ENCODE measurements around the gene PCDHGB3. TPM values are rescaled to one million over a fixed set of nuclear protein-coding genes. Genes with fewer than 3 reads are reported as not detected.
A peak's percentile ranks its signal among the peaks of the same experiment; 100 is the strongest.
"Not testable (repeated sequence)": the region's sequence is repeated elsewhere in the genome, so short reads cannot be mapped to it uniquely, and the experiment has no call there.

Gene PCDHGB3
- total RNA-seq, 6 donors from 2014 or later, result 1.2 to 6.3 (median 2.3) TPM

- Histone ChIP-seq H3K27ac (no peak within 1 kb of the TSS), H3K9me3 (peaks cover 27 to 84% (median 52%) of the 10 kb centered on the region in 4 donors), H3K27me3 (no peaks in the 10 kb centered on the region), H3K36me3 (no peaks in the 10 kb centered on the region), H3K4me1 (no peaks in the 10 kb centered on the region), H3K4me3 (peak within 1 kb of the TSS in 2 of 4 donors; percentile 5 to 19)
- ATAC-seq (ENCODE audit: low FRiP score in 2 of 2) (no peak), DNase-seq (no peak)
- TF ChIP-seq EP300 (IDR thresholded peaks at IDR 0.05) (no peak), CTCF (IDR thresholded peaks at IDR 0.05) (peak in 1 of 6 experiments; percentile 12)
- WGBS, 2 donors, result 25 to 31% methylated on average over 9 of the region's 9 CpGs
These were observed 26.6 kb upstream of the PCDHGB3 start, which contains the start of gene PCDHGA3 for GRCh38 chr5:141343242-141343952. Gene PCDHGA3, plus strand, starts transcription at chr5:141343829. Its CDS starts 205 bp downstream, at chr5:141344034.

GRCh38 chr5:141343953-141344463 lies 26.0 kb upstream of the PCDHGB3 start:
- 24 to 30% methylated on average over 31 of the region's 31 CpGs for WGBS, 2 donors
- DNase-seq (peak in 1 of 2 donors; percentile 65), ATAC-seq (ENCODE audit: low FRiP score in 2 of 2) (no peak)
- peak overlapping the region in 2 of 4 donors; percentile 5 to 19 for H3K4me3 ChIP-seq
- H3K4me1 ChIP-seq, result no peaks in the 10 kb centered on the region
- H3K27me3 ChIP-seq, result no peaks in the 10 kb centered on the region
- TF ChIP-seq POLR2AphosphoS5 (IDR thresholded peaks at IDR 0.05), result no peak
- TF ChIP-seq EP300 (IDR thresholded peaks at IDR 0.05), result no peak
- TF ChIP-seq POLR2A (IDR thresholded peaks at IDR 0.05), result no peak
- TF ChIP-seq CTCF (IDR thresholded peaks at IDR 0.05), result no peak
- H3K27ac ChIP-seq, result no peak overlapping the region
- peaks cover 21 to 78% (median 46%) of the 10 kb centered on the region in 4 donors for H3K9me3 ChIP-seq
- H3K36me3 ChIP-seq, result no peaks in the 10 kb centered on the region

GRCh38 chr5:141345327-141345726 lies 24.7 kb upstream of the PCDHGB3 start:
- H3K4me3 ChIP-seq, result no peak overlapping the region
- WGBS, 2 donors, result 34 to 45% methylated on average over 13 to 20 of the region's 20 CpGs
- H3K9me3 ChIP-seq, result peaks cover 21 to 73% (median 39%) of the 10 kb centered on the region in 4 donors

GRCh38 chr5:141346017-141346416 lies 24.0 kb upstream of the PCDHGB3 start:
- not testable (repeated sequence) for H3K27ac ChIP-seq; H3K27me3 ChIP-seq; H3K4me3 ChIP-seq; H3K36me3 ChIP-seq; H3K4me1 ChIP-seq; ATAC-seq (ENCODE audit: low FRiP score in 2 of 2)
- DNase-seq, result peak in 1 of 2 donors; percentile 62
- 49 to 58% methylated on average over 8 of the region's 35 CpGs for WGBS, 2 donors
- peaks cover 19 to 73% (median 41%) of the 10 kb centered on the region in 4 donors for H3K9me3 ChIP-seq

More at GRCh38 chr5:141345327-141345726, 24.7 kb upstream of the PCDHGB3 start:
- TF ChIP-seq POLR2AphosphoS5 (IDR thresholded peaks at IDR 0.05) (no peak), EP300 (IDR thresholded peaks at IDR 0.05) (no peak), POLR2A (IDR thresholded peaks at IDR 0.05) (no peak), CTCF (IDR thresholded peaks at IDR 0.05) (no peak)
- no peak overlapping the region for H3K27ac ChIP-seq
- H3K36me3 ChIP-seq, result no peaks in the 10 kb centered on the region
- H3K4me1 ChIP-seq, result peaks cover 0 to 3% (median 0%) of the 10 kb centered on the region in 4 donors
- ATAC-seq (ENCODE audit: low FRiP score in 2 of 2) (no peak), DNase-seq (no peak)
- H3K27me3 ChIP-seq, result no peaks in the 10 kb centered on the region

- Histone ChIP-seq H3K27ac (no peak within 1 kb of the TSS), H3K4me1 (peaks cover 0 to 3% (median 0%) of the 10 kb centered on the region in 4 donors), H3K4me3 (peak within 1 kb of the TSS in 2 of 4 donors; percentile 15 to 19), H3K36me3 (no peaks in the 10 kb centered on the region), H3K27me3 (no peaks in the 10 kb centered on the region), H3K9me3 (peaks cover 20 to 72% (median 46%) of the 10 kb centered on the region in 4 donors)
- DNase-seq, result no peak
- ATAC-seq (ENCODE audit: low FRiP score in 2 of 2), result no peak
- WGBS, 2 donors, result 23 to 27% methylated on average over 29 of the region's 29 CpGs
- TF ChIP-seq CTCF (IDR thresholded peaks at IDR 0.05) (peak in 2 of 6 experiments; percentile 17 to 24), POLR2AphosphoS5 (IDR thresholded peaks at IDR 0.05) (no peak)
These were observed 20.0 kb upstream of the PCDHGB3 start, which contains the start of gene PCDHGB1 for GRCh38 chr5:141349917-141350619. Gene PCDHGB1, plus strand, starts transcription at chr5:141350099. Its CDS starts 162 bp downstream, at chr5:141350261.
